Left lung (tissue), 10 donors: ENCODE measurements around the gene SKAP2. TPM values are rescaled to one million over a fixed set of nuclear protein-coding genes. Genes with fewer than 3 reads are reported as not detected.

ENCODE experiments used
- ATAC-seq: fragments of 200-7000 bp; cut with Tn5 transposase; one replicate; pipeline ENCODE4 v1.9.1; 2020; ENCODE audit warnings: moderate library complexity
- DNase-seq, 4 donors: peaks; one replicate each; pipeline ENCODE4 v3.0.0-alpha.2; 2013 to 2020
- H3K27ac ChIP-seq, 2 donors: fragments of 200-600 bp; sonication (generic) in 1 of 2; one replicate each; pipeline versions ENCODE4 v1.5.0 to v1.8.0; 2020 to 2021
- H3K27me3 ChIP-seq, 2 donors: fragments of 200-600 bp; sonication (generic) in 1 of 2; one replicate each; pipeline versions ENCODE4 v1.5.0 to v1.8.0; 2020 to 2021
- H3K36me3 ChIP-seq, 2 donors: fragments of 200-600 bp; sonication (generic) in 1 of 2; one replicate each; pipeline versions ENCODE4 v1.5.0 to v1.8.0; 2020 to 2021
- H3K4me1 ChIP-seq, 2 donors: fragments of 200-600 bp; one replicate each; pipeline ENCODE4 v1.8.0; 2021
- H3K4me3 ChIP-seq, 2 donors: fragments of 200-600 bp; sonication (generic) in 1 of 2; one replicate each; pipeline versions ENCODE4 v1.5.0 to v1.8.0; 2020 to 2021; ENCODE audit warnings: mild to moderate bottlenecking in 1 of 2
- H3K9me3 ChIP-seq, 2 donors: fragments of 200-600 bp; sonication (generic) in 1 of 2; one replicate each; pipeline versions ENCODE4 v1.5.0 to v1.8.0; 2020 to 2021
- CTCF ChIP-seq, 2 donors: fragments of 200-600 bp; sonication (generic) in 1 of 2; IDR thresholded peaks; one replicate each; pipeline versions ENCODE4 v1.5.0 to v1.8.0; 2021; ENCODE audit warnings: antibody characterized with exemption in 2 of 2
- intact Hi-C, 2 donors: fragments of 100-400 bp; cut with DNase I; formaldehyde crosslinking; loops; one replicate each; pipeline versions ENCODE4 v1.11.2 to v1.14.2; 2022
- polyA plus RNA-seq, 6 donors: library from polyadenylated mRNA; unstranded; fragments of 120-200 nt; gene quantifications; one replicate each; pipeline ENCODE4 v1.2.1, GENCODE V29; 2013; ENCODE audit not compliant: insufficient read length in 6 of 6
- total RNA-seq, 2 donors: library from RNA; stranded (reverse); fragmentation: NEBNext Ultra II Directional; extraction: Animal tissue kit (Norgen Biotek cat#: 25700); gene quantifications; one replicate each; pipeline ENCODE4 v1.2.1, GENCODE V29; 2021
- donor health status: DM: no; HTN: yes; CAD: no.
- donor health status: DM: no; HTN: no; CAD: no.

Gene SKAP2
- total and polyA plus RNA-seq, 8 donors, result 43.5 to 61.0 (median 47.2) TPM

- Histone ChIP-seq H3K4me3 (no peak overlapping the region), H3K27ac (no peak overlapping the region), H3K9me3 (no peaks in the 10 kb centered on the region), H3K36me3 (peaks cover 0 to 5% of the 10 kb centered on the region in 2 donors), H3K4me1 (no peaks in the 10 kb centered on the region), H3K27me3 (no peaks in the 10 kb centered on the region)
- TF ChIP-seq CTCF (IDR thresholded peaks at IDR 0.05), result no peak
- intact Hi-C loops, result no loop called here
- no peak for DNase-seq
- ATAC-seq, result no peak
Measured at GRCh38 chr7:26760501-26760900, 103.9 kb downstream of the SKAP2 start.

GRCh38 chr7:26759108-26759507 is 105.3 kb downstream of the SKAP2 start:
- H3K4me1 ChIP-seq, result no peaks in the 10 kb centered on the region
- peaks cover 0 to 5% of the 10 kb centered on the region in 2 donors for H3K36me3 ChIP-seq
- H3K9me3 ChIP-seq, result no peaks in the 10 kb centered on the region
- TF ChIP-seq CTCF (IDR thresholded peaks at IDR 0.05), result no peak
- intact Hi-C loops, result no loop called here
- no peaks in the 10 kb centered on the region for H3K27me3 ChIP-seq
- H3K27ac ChIP-seq, result no peak overlapping the region
- no peak overlapping the region for H3K4me3 ChIP-seq
- no peak for ATAC-seq
- DNase-seq, result no peak

GRCh38 chr7:26743205-26743604 is 121.2 kb downstream of the SKAP2 start:
- Histone ChIP-seq H3K9me3 (no peaks in the 10 kb centered on the region), H3K27me3 (no peaks in the 10 kb centered on the region), H3K4me3 (no peak overlapping the region), H3K4me1 (no peaks in the 10 kb centered on the region), H3K27ac (no peak overlapping the region), H3K36me3 (peaks cover 0 to 19% of the 10 kb centered on the region in 2 donors)
- ATAC-seq (no peak), DNase-seq (no peak)
- TF ChIP-seq CTCF (IDR thresholded peaks at IDR 0.05), result no peak
- intact Hi-C loops, result no loop called here

GRCh38 chr7:26735976-26736600 is 128.3 kb downstream of the SKAP2 start:
- ATAC-seq, result no peak
- Histone ChIP-seq H3K9me3 (no peaks in the 10 kb centered on the region), H3K27ac (no peak overlapping the region), H3K36me3 (peaks cover 0 to 54% of the 10 kb centered on the region in 2 donors), H3K4me1 (no peaks in the 10 kb centered on the region), H3K27me3 (no peaks in the 10 kb centered on the region), H3K4me3 (no peak overlapping the region)
- no peak for TF ChIP-seq CTCF (IDR thresholded peaks at IDR 0.05)
- intact Hi-C loops, result no loop called here
- no peak for DNase-seq

- Histone ChIP-seq H3K27ac (peak overlapping the region in 1 of 2 donors; percentile 55), H3K9me3 (no peaks in the 10 kb centered on the region), H3K36me3 (peaks cover 0 to 15% of the 10 kb centered on the region in 2 donors), H3K4me3 (no peak overlapping the region), H3K27me3 (no peaks in the 10 kb centered on the region), H3K4me1 (peaks cover 0 to 10% of the 10 kb centered on the region in 2 donors)
- DNase-seq (no peak), ATAC-seq (no peak)
- intact Hi-C loops, result no loop called here
- TF ChIP-seq CTCF (IDR thresholded peaks at IDR 0.05), result no peak
Measured at GRCh38 chr7:26729150-26729775, 135.1 kb downstream of the SKAP2 start.
